K562 (cell line): ENCODE data around the gene IQCC. TPM values are rescaled to one million over a fixed set of nuclear protein-coding genes. Genes with fewer than 3 reads are reported as not detected.

Experiments
- ATAC-seq: fragments of 200-7000 bp; cut with Tn5 transposase; 3 replicates; pipeline ENCODE4 v1.9.1; 2020; ENCODE audit warnings: moderate library complexity
- BruUV-seq: library from RNA; stranded (reverse); fragments of 400-500 nt; replicated peaks from 2 replicates; lab custom pipeline; 2021; lab: Mats Ljungman, UMichigan
- CTCF ChIA-PET: fragments of 300-600 bp; formaldehyde crosslinking; extraction: SDS; loops from one replicate; lab custom pipeline; 2021; ENCODE audit warnings: low intra/inter-chr PET ratio; lab: Yijun Ruan, JAX
- POLR2A ChIA-PET: fragments of 300-600, 350-650 bp; sonication (Branson Sonifier 250); formaldehyde crosslinking; extraction: SDS; loops from one replicate; lab custom pipeline; 2021; ENCODE audit warnings: antibody characterized with exemption, inconsistent platforms; lab: Yijun Ruan, JAX
- DNase-seq, 4 experiments: peaks; one replicate each; pipeline versions ENCODE4 v3.0.0 to v3.0.0-alpha.2; 2011 to 2018; ENCODE audit warnings: low spot score in 3 of 4, mixed read lengths in 3 of 4; ENCODE audit errors: extremely low read depth in 1 of 4
- FAIRE-seq: peaks from 2 replicates; lab custom pipeline; 2011; peaks lifted over from hg19 to GRCh38; lab: Jason Lieb, UNC
- H2AFZ ChIP-seq: 2 replicates; pipeline ENCODE4 v1.6.0; 2011; ENCODE audit warnings: low read depth, low read length, control low read depth, inconsistent platforms
- H3K27ac ChIP-seq: fragments of 200-600 bp; 3 replicates; pipeline ENCODE4 v1.8.0; 2011; ENCODE audit warnings: low read depth, mild to moderate bottlenecking, control low read depth, inconsistent platforms, low read length, moderate library complexity, mixed read lengths; ENCODE audit errors: extremely low read depth
- H3K27me3 ChIP-seq, 2 experiments: fragments of 300-600 bp in 1 of 2; 2 replicates in 1 of 2; 3 replicates in 1 of 2; pipeline versions ENCODE4 v1.6.0 to v1.8.0; 2011; ENCODE audit warnings: inconsistent platforms in 2 of 2, low read length in 2 of 2, mild to moderate bottlenecking in 1 of 2, mixed read lengths in 1 of 2, moderate library complexity in 1 of 2; ENCODE audit not compliant: control insufficient read depth in 2 of 2, insufficient read depth in 2 of 2
- H3K36me3 ChIP-seq: fragments of 300-600 bp; 3 replicates; pipeline ENCODE4 v1.8.0; 2011; ENCODE audit warnings: mild to moderate bottlenecking, low read length, inconsistent platforms; ENCODE audit not compliant: control insufficient read depth, insufficient read depth
- H3K4me1 ChIP-seq, 2 experiments: fragments of 200-600 bp in 1 of 2; replicated peaks in 1 of 2; 2 replicates in 1 of 2; 3 replicates in 1 of 2; pipeline versions ENCODE4 v1.5.1 to v1.8.0; 2011; ENCODE audit warnings: inconsistent platforms in 2 of 2, low read length in 2 of 2, mild to moderate bottlenecking in 1 of 2, mixed read lengths in 1 of 2, moderate library complexity in 1 of 2; ENCODE audit not compliant: control insufficient read depth in 2 of 2, insufficient read depth in 2 of 2
- H3K4me2 ChIP-seq: 2 replicates; pipeline ENCODE4 v1.6.1; 2011; ENCODE audit warnings: low read length, control low read depth, inconsistent platforms, mixed read lengths; ENCODE audit not compliant: insufficient read depth
- H3K4me3 ChIP-seq: fragments of 200-600 bp; sonication (generic), shearing (Covaris generic); 2 replicates; pipeline ENCODE4 v1.5.1; 2016; ENCODE audit warnings: control low read depth, inconsistent platforms
- H3K79me2 ChIP-seq: fragments of 200-600 bp; 3 replicates; pipeline ENCODE4 v1.8.0; 2011; ENCODE audit warnings: low read length, inconsistent platforms; ENCODE audit not compliant: control insufficient read depth, insufficient read depth
- H3K9ac ChIP-seq, 2 experiments: 2 replicates each; pipeline versions ENCODE4 v1.6.0 to v1.6.1; 2011; ENCODE audit warnings: low read depth in 2 of 2, low read length in 2 of 2, control low read depth in 1 of 2, inconsistent platforms in 1 of 2, mild to moderate bottlenecking in 1 of 2, mixed read lengths in 1 of 2; ENCODE audit not compliant: insufficient read depth in 1 of 2
- H3K9me1 ChIP-seq: one replicate; pipeline ENCODE4 v1.6.0; 2011; ENCODE audit warnings: inconsistent platforms, mild to moderate bottlenecking, low read length, moderate library complexity; ENCODE audit not compliant: control insufficient read depth, insufficient read depth
- H3K9me3 ChIP-seq: replicated peaks from 2 replicates; pipeline ENCODE4 v1.5.1; 2011; ENCODE audit warnings: low read depth, low read length, inconsistent platforms; ENCODE audit not compliant: control insufficient read depth, insufficient read depth
- H4K20me1 ChIP-seq: replicated peaks from 2 replicates; pipeline ENCODE4 v1.6.1; 2011; ENCODE audit warnings: low read length, inconsistent platforms, mixed read lengths; ENCODE audit not compliant: control insufficient read depth, insufficient read depth
- BRF1 ChIP-seq: IDR thresholded peaks from 3 replicates; pipeline ENCODE4 v1.6.1; 2011; ENCODE audit warnings: borderline replicate concordance, mild to moderate bottlenecking; ENCODE audit not compliant: insufficient read length; ENCODE audit errors: extremely low read depth
- HIVEP1 ChIP-seq: fragments of 250-450 bp; sonication (Bioruptor Pico); IDR thresholded peaks from 2 replicates; pipeline ENCODE4 v1.4.0; 2020; ENCODE audit warnings: mild to moderate bottlenecking
- POLR2A ChIP-seq: fragments of 450-650 bp; conservative IDR thresholded peaks from 2 replicates; pipeline ENCODE4 v1.6.1; 2016
- POLR2G ChIP-seq: fragments of 200-400 bp; formaldehyde crosslinking; IDR thresholded peaks from 2 replicates; pipeline ENCODE4 v1.6.1; 2017; ENCODE audit warnings: low read depth, mild to moderate bottlenecking, antibody characterized with exemption, low read length, moderate library complexity
- RBFOX2 ChIP-seq: fragments of 200-400 bp; formaldehyde crosslinking; IDR thresholded peaks from 2 replicates; pipeline ENCODE4 v1.6.1; 2017; ENCODE audit warnings: low read depth, mild to moderate bottlenecking, low read length, moderate library complexity
- WGBS: fragments of 100-300 bp; shearing (Covaris generic); methylation state at CpG from one replicate; pipeline ENCODE4 v1.1.6; 2016; ENCODE audit warnings: low coverage, mixed read lengths; ENCODE audit not compliant: insufficient coverage; ENCODE audit errors: missing lambda C conversion rate; 5-methylcytosine and 5-hydroxymethylcytosine counted together
- in situ Hi-C: fragments of 300-500 bp; cut with MboI; formaldehyde crosslinking; loops from 4 replicates; pipeline ENCODE4 v1.15.0; 2018; ENCODE audit warnings: inconsistent platforms, mixed read lengths
- intact Hi-C: fragments of 100-400 bp; cut with micrococcal nuclease; formaldehyde crosslinking; loops from 2 replicates; pipeline ENCODE4 v1.14.2; 2022
- polyA plus RNA-seq, 8 experiments: library from polyadenylated mRNA; depleted of rRNA in 4 of 8; stranded (reverse) in 5 of 8; unstranded in 3 of 8; fragments of >200 nt; fragmentation: Nextera tagmentation in 2 of 8; fragmentation: Illumina TruSeq in 1 of 8; extraction: Ambion mirVana in 2 of 8; extraction: Trizol in 1 of 8; gene quantifications; 2 replicates each; pipeline versions ENCODE4 v1.2.1 to v1.2.3, GENCODE V29; 2011 to 2014; ENCODE audit warnings: inconsistent platforms in 1 of 8, missing spikeins in 1 of 8
- total RNA-seq, 7 experiments: library from RNA; depleted of rRNA in 6 of 7; stranded (reverse); fragments of >200 nt in 6 of 7; fragmentation: Illumina TruSeq in 2 of 7; extraction: Trizol in 2 of 7; gene quantifications; 2 replicates each; pipeline versions ENCODE4 v1.2.1 to v1.2.3, GENCODE V29; 2011 to 2021; ENCODE audit warnings: low replicate concordance in 1 of 7

The IQCC gene
- total and polyA plus RNA-seq, 9 of the 15 experiments (the other 6 are each of a cell fraction or from before 2014, with no cell fraction given): 8.1 to 16.5 (median 10.7) TPM

DNA sequence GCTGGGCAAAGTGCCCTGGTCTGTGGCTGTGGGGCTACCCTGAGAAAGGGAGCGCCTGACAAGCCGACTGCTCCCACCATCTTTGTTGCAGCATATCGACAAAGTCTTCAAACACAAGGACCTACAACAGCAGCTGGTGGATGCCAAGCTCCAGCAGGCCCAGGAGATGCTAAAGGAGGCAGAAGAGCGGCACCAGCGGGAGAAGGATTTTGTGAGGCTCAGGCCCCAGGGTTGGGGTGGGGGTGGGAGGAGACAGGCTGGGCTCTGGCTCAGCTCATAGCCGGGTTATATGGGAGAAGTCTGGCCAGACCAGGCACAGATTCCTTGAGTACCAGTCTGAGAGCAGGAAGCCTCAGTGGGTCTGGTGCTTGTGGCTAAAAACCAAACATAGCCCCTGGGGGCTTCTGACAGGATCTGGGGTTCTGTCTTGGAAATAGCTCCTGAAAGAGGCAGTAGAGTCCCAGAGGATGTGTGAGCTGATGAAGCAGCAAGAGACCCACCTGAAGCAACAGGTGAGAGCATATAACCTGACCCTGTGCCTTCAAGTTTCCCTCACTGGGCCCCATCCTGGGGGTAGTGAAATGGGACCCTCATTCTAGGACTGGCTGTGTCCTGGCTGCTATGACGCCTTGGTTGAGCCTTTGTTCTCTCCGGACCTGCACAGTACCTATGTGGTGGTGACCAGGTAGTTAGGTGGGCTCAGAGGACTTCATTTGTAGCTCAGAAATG is 13.1 kb upstream of the IQCC start:
- DNase-seq: no peak
- H3K27me3 ChIP-seq: no peaks in the 10 kb centered on the region
- H3K9me1 ChIP-seq: no peaks in the 10 kb centered on the region
- ChIA-PET CTCF (no interaction called here), POLR2A (interaction anchor here (0.5 to 10.8 kb wide), 8 partner anchors 8 to 356 kb away, joined by 3 to 201 read pairs (median 6); partner anchors contain the start of genes CCDC28B, DCDC2B, IQCC and TXLNA)
- no peak overlapping the region for H2AFZ ChIP-seq
- no peak overlapping the region for H3K4me3 ChIP-seq
- H3K4me1 ChIP-seq: peaks cover 0 to 5% of the 10 kb centered on the region in 2 experiments; a peak in 1 of 5 replicates
- peaks cover 99% of the 10 kb centered on the region for H3K36me3 ChIP-seq
- no peak overlapping the region for H3K4me2 ChIP-seq
- H3K27ac ChIP-seq: no peak overlapping the region
- H3K9me3 ChIP-seq: no peaks in the 10 kb centered on the region
- H3K9ac ChIP-seq: peak overlapping the region in 1 of 2 experiments; percentile 19; a peak in 1 of 4 replicates
- intact Hi-C loops: no loop called here
- no peaks in the 10 kb centered on the region; the same call in none of the 2 replicates for H4K20me1 ChIP-seq
- no peak for ATAC-seq
- H3K79me2 ChIP-seq: peaks cover under 1% of the 10 kb centered on the region; the same call in 1 of the 3 replicates
- no peak for FAIRE-seq
- in situ Hi-C loops: no loop called here
- peak; percentile 50 for TF ChIP-seq RBFOX2
- TF ChIP-seq POLR2G: peak; percentile 50; the same call in 1 of the 2 replicates
- TF ChIP-seq BRF1: no peak
- 0 out of 2 replicates have a peak, but pooled peaks have one; percentile 11 for TF ChIP-seq POLR2A
- no peak for TF ChIP-seq HIVEP1 (CRISPR knock-in tag)
- whole genome bisulfite sequencing: 95% methylated on average over 8 of the region's 8 CpGs
- no TSS peak for BruUV-seq
